Cardiac atrium fibroblast (primary cell): ENCODE data around the gene IQGAP3. TPM values are rescaled to one million over a fixed set of nuclear protein-coding genes. Genes with fewer than 3 reads are reported as not detected.

ENCODE experiments used
- total RNA-seq: library from RNA; depleted of rRNA; stranded (reverse); fragments of >200 nt; gene quantifications from 2 replicates; pipeline ENCODE4 v1.2.3, GENCODE V29; 2015

Gene IQGAP3, protein sequence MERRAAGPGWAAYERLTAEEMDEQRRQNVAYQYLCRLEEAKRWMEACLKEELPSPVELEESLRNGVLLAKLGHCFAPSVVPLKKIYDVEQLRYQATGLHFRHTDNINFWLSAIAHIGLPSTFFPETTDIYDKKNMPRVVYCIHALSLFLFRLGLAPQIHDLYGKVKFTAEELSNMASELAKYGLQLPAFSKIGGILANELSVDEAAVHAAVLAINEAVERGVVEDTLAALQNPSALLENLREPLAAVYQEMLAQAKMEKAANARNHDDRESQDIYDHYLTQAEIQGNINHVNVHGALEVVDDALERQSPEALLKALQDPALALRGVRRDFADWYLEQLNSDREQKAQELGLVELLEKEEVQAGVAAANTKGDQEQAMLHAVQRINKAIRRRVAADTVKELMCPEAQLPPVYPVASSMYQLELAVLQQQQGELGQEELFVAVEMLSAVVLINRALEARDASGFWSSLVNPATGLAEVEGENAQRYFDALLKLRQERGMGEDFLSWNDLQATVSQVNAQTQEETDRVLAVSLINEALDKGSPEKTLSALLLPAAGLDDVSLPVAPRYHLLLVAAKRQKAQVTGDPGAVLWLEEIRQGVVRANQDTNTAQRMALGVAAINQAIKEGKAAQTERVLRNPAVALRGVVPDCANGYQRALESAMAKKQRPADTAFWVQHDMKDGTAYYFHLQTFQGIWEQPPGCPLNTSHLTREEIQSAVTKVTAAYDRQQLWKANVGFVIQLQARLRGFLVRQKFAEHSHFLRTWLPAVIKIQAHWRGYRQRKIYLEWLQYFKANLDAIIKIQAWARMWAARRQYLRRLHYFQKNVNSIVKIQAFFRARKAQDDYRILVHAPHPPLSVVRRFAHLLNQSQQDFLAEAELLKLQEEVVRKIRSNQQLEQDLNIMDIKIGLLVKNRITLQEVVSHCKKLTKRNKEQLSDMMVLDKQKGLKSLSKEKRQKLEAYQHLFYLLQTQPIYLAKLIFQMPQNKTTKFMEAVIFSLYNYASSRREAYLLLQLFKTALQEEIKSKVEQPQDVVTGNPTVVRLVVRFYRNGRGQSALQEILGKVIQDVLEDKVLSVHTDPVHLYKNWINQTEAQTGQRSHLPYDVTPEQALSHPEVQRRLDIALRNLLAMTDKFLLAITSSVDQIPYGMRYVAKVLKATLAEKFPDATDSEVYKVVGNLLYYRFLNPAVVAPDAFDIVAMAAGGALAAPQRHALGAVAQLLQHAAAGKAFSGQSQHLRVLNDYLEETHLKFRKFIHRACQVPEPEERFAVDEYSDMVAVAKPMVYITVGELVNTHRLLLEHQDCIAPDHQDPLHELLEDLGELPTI (N-terminal part only)
- total RNA-seq, result 4.3 and 5.5 TPM in 2 replicates

DNA sequence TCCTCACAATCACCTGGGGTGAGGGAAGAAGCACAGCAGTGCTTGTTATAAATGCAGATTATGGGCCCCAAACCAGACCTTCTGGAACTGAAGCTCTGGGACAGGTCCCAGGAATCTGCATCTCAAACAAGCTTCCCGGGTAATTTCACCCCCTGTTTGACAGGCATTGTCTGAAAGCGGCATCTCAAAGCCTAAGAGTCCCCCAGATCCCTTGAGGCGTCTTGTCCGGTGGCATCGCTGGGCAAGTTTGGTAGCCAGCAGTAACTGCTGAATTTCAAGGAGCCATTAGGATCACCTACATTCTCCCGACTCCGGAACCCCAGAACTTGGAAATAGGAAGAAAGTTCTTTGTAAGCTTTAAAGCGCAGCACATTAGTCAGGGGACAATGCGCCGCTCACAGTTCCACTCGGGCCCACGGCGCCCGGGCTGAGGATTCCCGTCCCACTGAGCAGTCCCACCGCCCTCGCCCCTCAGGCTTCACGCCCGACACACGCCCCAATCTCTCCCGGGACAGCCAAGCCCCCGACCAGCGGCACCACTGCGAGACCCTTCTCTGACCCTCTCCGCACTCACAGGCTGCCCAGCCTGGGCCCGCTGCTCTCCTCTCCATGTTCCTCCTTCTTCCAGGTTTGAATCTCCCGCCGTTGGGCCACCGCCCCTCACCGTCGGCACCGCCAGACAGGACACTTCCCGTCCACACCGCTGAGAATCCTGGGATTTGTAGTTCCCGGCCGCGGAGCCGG is at the start of gene IQGAP3:
TSS of gene IQGAP3 (minus strand) at position 647 of the 744 bp plus-strand sequence. CDS start at position 611, 36 bp downstream.

DNA sequence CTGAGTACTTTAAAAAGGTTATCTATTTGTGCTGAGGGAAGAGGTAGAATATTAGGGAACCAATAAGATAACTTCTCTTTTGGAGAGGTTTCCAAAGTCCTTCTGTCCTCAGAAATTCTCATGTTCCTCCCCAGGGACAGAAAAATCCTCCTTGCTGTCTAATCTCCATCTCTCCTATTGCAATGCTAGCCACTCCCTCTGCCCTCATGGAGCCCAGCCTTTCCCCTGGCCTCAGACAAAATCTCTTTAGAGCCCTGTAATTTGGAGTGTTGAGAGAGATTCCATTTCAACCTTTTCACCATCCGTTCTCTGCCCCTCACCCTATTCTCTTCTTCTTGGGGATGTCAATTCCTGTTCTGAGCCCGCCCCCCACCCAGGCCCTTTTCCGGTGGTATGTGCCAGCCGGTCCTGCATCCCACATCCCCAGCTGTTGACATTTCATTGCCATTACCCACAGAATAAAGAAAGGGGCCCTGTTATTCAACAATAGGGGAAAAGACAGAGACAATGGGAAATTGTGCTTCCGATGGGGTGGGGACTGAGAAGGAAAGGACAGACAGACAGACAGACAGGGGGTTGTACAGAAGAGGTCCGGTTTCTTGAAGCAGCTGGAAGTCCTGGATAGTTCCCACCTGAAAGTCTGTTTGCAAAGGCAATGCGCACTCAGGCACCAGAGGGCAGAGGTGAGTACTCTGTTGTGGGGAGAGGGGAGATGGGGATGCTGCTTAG is 46.7 kb upstream of the IQGAP3 start, which contains the start of gene HAPLN2:
TSS of gene HAPLN2 (plus strand) at position 563 of the 729 bp plus-strand sequence. CDS start 4,076 bp downstream, outside the sequence.

DNA sequence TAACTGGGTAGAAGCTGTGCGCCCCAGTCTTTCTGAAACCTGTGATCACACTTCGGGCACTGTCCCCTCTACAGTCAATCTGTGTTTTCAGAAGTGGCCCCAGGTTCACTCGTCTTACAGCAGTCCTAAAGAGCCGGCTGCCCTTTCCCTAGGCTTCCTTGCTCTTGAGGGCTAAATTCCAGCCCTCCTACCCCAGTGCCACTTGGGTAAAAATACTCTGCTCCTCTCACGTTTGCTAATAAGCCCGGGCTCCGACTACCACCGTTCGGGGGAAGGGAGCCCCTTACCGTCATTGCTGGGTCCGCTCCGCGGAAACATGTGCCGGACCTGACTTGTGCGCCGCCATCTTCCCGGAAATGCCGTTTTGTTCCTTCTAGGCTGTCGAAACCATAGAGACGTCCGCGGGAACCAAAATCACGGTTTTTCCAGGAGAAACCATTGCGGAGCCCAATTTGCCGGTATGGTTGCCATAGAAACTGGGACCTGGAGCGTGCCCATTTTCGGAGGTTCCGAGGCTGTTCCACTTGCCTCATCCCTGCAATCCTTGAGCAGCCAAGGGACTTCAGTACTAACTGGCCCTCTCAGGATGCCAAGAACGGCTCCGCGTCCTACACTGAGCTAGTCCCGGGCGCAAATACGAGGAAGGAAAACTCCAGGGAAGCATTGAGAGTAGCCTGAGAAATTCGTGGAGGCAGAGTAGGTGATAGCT is 28.9 kb upstream of the IQGAP3 start, which contains the start of gene GPATCH4:
TSS of gene GPATCH4 (minus strand) at position 358 of the 709 bp plus-strand sequence.

DNA sequence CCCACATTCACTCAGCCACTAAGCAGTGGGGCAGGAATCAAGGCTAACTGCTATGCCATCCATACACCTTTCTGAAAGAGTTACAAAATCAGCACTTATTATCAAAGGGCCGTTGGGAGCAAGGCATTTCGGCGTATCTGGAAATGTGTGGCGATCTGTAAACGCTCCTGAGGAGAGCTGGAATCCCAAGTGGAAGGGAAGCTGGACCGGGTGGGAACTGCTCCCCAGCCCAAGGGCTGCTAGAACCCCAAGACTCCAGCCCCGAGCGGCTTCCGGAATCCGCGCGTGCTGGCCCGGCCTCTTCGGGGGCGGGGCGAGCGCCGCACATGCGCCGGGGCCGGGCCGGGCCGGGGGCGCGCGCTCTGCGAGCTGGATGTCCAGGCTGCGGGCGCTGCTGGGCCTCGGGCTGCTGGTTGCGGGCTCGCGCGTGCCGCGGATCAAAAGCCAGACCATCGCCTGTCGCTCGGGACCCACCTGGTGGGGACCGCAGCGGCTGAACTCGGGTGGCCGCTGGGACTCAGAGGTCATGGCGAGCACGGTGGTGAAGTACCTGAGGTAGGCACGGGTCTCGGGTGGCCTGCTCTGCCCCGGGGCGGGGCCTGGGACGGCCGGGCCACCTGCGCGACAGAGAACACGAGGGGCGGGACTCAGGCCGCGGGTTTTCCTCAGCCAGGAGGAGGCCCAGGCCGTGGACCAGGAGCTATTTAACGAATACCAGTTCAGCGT is 19.2 kb upstream of the IQGAP3 start, which contains the start of gene NAXE:
TSS of gene NAXE (plus strand) at position 345 of the 726 bp plus-strand sequence. CDS start at position 374, 29 bp downstream.

DNA sequence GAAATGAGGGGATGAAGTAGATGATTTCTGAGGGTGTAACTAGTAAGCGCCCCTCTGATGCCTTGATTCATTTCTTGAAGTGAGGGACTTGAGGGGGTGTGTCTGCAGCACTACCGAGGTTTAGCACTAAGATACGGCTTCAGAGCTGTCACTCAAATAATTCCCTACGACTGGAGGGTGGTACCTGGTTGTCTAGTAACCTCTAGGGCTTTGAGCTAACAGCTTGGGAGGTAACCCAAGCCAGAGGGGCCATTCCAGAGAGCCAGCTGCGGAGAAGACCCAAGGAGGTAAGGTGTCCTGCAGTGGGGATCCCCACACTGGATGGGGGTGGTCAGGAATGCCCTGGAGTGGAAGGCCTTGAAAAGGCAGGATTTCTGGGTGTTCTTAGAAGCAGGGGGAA is 7.1 kb upstream of the IQGAP3 start, which contains the start of gene TTC24:
TSS of gene TTC24 (plus strand) at position 252 of the 400 bp plus-strand sequence. CDS start 1,642 bp downstream, outside the sequence.

DNA sequence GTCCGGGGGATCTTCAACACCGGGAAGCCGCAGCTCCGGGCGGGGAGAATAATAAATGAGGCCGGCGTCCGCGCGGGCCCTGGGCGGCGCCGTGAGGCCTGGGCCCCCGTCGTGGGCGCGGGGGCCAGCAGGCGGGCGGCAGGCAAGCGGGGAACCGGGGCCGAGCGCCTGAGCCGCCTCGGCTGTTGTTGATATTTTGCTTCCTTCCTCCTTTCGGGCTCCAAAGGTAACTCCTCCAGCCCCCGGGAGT is 71.9 kb downstream of the IQGAP3 start, which contains the start of gene MEF2D:
TSS of gene MEF2D (minus strand) at position 233 of the 250 bp plus-strand sequence. CDS start 17,483 bp downstream, outside the sequence.

Other genes starting within 250 kb of the IQGAP3 start
- gene CCT3, start 234.3 kb downstream of the IQGAP3 start, total RNA-seq, result 254 and 318 TPM in 2 replicates
- gene TSACC, start 234.0 kb downstream of the IQGAP3 start, total RNA-seq, result 2.6 TPM in 1 of 2 replicates, not detected in the other
- gene RHBG, start 203.4 kb downstream of the IQGAP3 start, total RNA-seq, result not detected in 2 replicates
- gene MEF2D, start 71.8 kb downstream of the IQGAP3 start, total RNA-seq, result 20.4 and 26.9 TPM in 2 replicates
- gene TTC24, start 7.2 kb upstream of the IQGAP3 start, total RNA-seq, result not detected in 2 replicates
- 50.9 and 61.9 TPM in 2 replicates for gene NAXE, start 19.2 kb upstream of the IQGAP3 start, total RNA-seq
- 5.8 and 13.0 TPM in 2 replicates for gene GPATCH4, start 28.9 kb upstream of the IQGAP3 start, total RNA-seq
- 2.3 TPM in 1 of 2 replicates, not detected in the other for gene HAPLN2, start 46.9 kb upstream of the IQGAP3 start, total RNA-seq
- not detected in 2 replicates for gene BCAN, start 69.6 kb upstream of the IQGAP3 start, total RNA-seq
- 27.6 and 30.3 TPM in 2 replicates for gene NES, start 104.8 kb upstream of the IQGAP3 start, total RNA-seq
- gene CRABP2, start 133.0 kb upstream of the IQGAP3 start, total RNA-seq, result 2.1 and 2.5 TPM in 2 replicates
- gene METTL25B, start 155.9 kb upstream of the IQGAP3 start, total RNA-seq, result 6.5 and 11.6 TPM in 2 replicates
- 13.7 and 18.0 TPM in 2 replicates for gene ISG20L2, start 156.2 kb upstream of the IQGAP3 start, total RNA-seq
- gene MRPL24, start 168.5 kb upstream of the IQGAP3 start, total RNA-seq, result 61.2 and 66.1 TPM in 2 replicates
- gene HDGF, start 179.1 kb upstream of the IQGAP3 start, total RNA-seq, result 134 and 156 TPM in 2 replicates
- gene PRCC, start 195.0 kb upstream of the IQGAP3 start, total RNA-seq, result 39.7 and 47.3 TPM in 2 replicates
- 0.18 TPM in 1 of 2 replicates, not detected in the other for gene SH2D2A, start 244.3 kb upstream of the IQGAP3 start, total RNA-seq